Stimulated activated naive CD8-positive, alpha-beta T cell treated with anti-CD3 and anti-CD28 coated beads, Interleukin-15, Interleukin-2, amounts not matched to agents 100 ng/mL and 50 ng/mL, for 24 hours (primary cell): ENCODE data around the gene CCDC88A.
"Not testable (repeated sequence)": the region's sequence is repeated elsewhere in the genome, so short reads cannot be mapped to it uniquely, and the experiment has no call there.

Experiments
- H3K27ac Mint-ChIP-seq: one replicate; pipeline ENCODE4 v1.8.0; 2021; ENCODE audit warnings: mild to moderate bottlenecking, mixed read lengths
- H3K27me3 Mint-ChIP-seq: one replicate; pipeline ENCODE4 v1.8.0; 2021; ENCODE audit warnings: mixed read lengths
- H3K36me3 Mint-ChIP-seq: one replicate; pipeline ENCODE4 v1.8.0; 2021; ENCODE audit warnings: low read depth, mixed read lengths
- H3K4me1 Mint-ChIP-seq: one replicate; pipeline ENCODE4 v1.8.0; 2021; ENCODE audit warnings: low read depth, mixed read lengths
- H3K4me3 Mint-ChIP-seq: one replicate; pipeline ENCODE4 v1.8.0; 2021; ENCODE audit warnings: mild to moderate bottlenecking, mixed read lengths
- H3K9me3 Mint-ChIP-seq: one replicate; pipeline ENCODE4 v1.8.0; 2021; ENCODE audit warnings: mixed read lengths

CCDC88A gene

GRCh38 chr2:55327470-55328230 is 92.0 kb downstream of the CCDC88A start:
- H3K4me3 Mint-ChIP-seq = no peak overlapping the region
- H3K9me3 Mint-ChIP-seq = peaks cover 4% of the 10 kb centered on the region
- H3K27ac Mint-ChIP-seq = no peak overlapping the region
- H3K27me3 Mint-ChIP-seq = no peaks in the 10 kb centered on the region
- no peaks in the 10 kb centered on the region for H3K4me1 Mint-ChIP-seq
- H3K36me3 Mint-ChIP-seq = peaks cover 19% of the 10 kb centered on the region

GRCh38 chr2:55314985-55315384 is 104.7 kb downstream of the CCDC88A start:
- peaks cover 15% of the 10 kb centered on the region for H3K36me3 Mint-ChIP-seq
- no peak overlapping the region for H3K27ac Mint-ChIP-seq
- H3K4me1 Mint-ChIP-seq = peaks cover 27% of the 10 kb centered on the region
- H3K27me3 Mint-ChIP-seq = no peaks in the 10 kb centered on the region
- no peak overlapping the region for H3K4me3 Mint-ChIP-seq
- H3K9me3 Mint-ChIP-seq = no peaks in the 10 kb centered on the region

GRCh38 chr2:55311444-55311870 is 108.2 kb downstream of the CCDC88A start:
- Mint-ChIP-seq H3K27ac (no peak overlapping the region), H3K9me3 (no peaks in the 10 kb centered on the region), H3K4me3 (no peak overlapping the region), H3K27me3 (no peaks in the 10 kb centered on the region), H3K36me3 (peaks cover 17% of the 10 kb centered on the region), H3K4me1 (peaks cover 33% of the 10 kb centered on the region)

GRCh38 chr2:55309446-55309845 is 110.2 kb downstream of the CCDC88A start:
- H3K4me3 Mint-ChIP-seq = no peak overlapping the region
- peaks cover 7% of the 10 kb centered on the region for H3K36me3 Mint-ChIP-seq
- H3K9me3 Mint-ChIP-seq = no peaks in the 10 kb centered on the region
- H3K27me3 Mint-ChIP-seq = no peaks in the 10 kb centered on the region
- peaks cover 28% of the 10 kb centered on the region for H3K4me1 Mint-ChIP-seq
- no peak overlapping the region for H3K27ac Mint-ChIP-seq

GRCh38 chr2:55302241-55302640 is 117.4 kb downstream of the CCDC88A start:
- peaks cover 26% of the 10 kb centered on the region for H3K4me1 Mint-ChIP-seq
- no peak overlapping the region for H3K4me3 Mint-ChIP-seq
- H3K9me3 Mint-ChIP-seq = no peaks in the 10 kb centered on the region
- no peaks in the 10 kb centered on the region for H3K36me3 Mint-ChIP-seq
- no peak overlapping the region for H3K27ac Mint-ChIP-seq
- H3K27me3 Mint-ChIP-seq = no peaks in the 10 kb centered on the region

- H3K4me1 Mint-ChIP-seq = peaks cover 26% of the 10 kb centered on the region
- H3K27me3 Mint-ChIP-seq = no peaks in the 10 kb centered on the region
- H3K36me3 Mint-ChIP-seq = no peaks in the 10 kb centered on the region
- H3K9me3 Mint-ChIP-seq = no peaks in the 10 kb centered on the region
- no peak overlapping the region for H3K27ac Mint-ChIP-seq
- no peak overlapping the region for H3K4me3 Mint-ChIP-seq
Measured at GRCh38 chr2:55301277-55301676, 118.4 kb downstream of the CCDC88A start.

- Mint-ChIP-seq H3K36me3 (peaks cover 4% of the 10 kb centered on the region), H3K27me3 (no peaks in the 10 kb centered on the region), H3K4me1 (peaks cover 30% of the 10 kb centered on the region), H3K9me3 (no peaks in the 10 kb centered on the region), H3K27ac (no peak overlapping the region), H3K4me3 (no peak overlapping the region)
Measured at GRCh38 chr2:55296393-55296792, 123.3 kb downstream of the CCDC88A start.

GRCh38 chr2:55283083-55283482 is 136.6 kb downstream of the CCDC88A start:
- Mint-ChIP-seq H3K27me3 (no peaks in the 10 kb centered on the region), H3K4me3 (peak overlapping the region; percentile 92), H3K9me3 (no peaks in the 10 kb centered on the region), H3K27ac (no peak overlapping the region), H3K4me1 (peaks cover 33% of the 10 kb centered on the region), H3K36me3 (peaks cover 3% of the 10 kb centered on the region)

- Mint-ChIP-seq H3K27me3 (no peaks in the 10 kb centered on the region), H3K9me3 (no peaks in the 10 kb centered on the region), H3K36me3 (peaks cover 3% of the 10 kb centered on the region), H3K4me1 (peaks cover 33% of the 10 kb centered on the region), H3K27ac (peak overlapping the region; percentile 95), H3K4me3 (peak overlapping the region; percentile 92)
Measured at GRCh38 chr2:55282110-55282917, 137.3 kb downstream of the CCDC88A start.

- H3K36me3 Mint-ChIP-seq, H3K27me3 Mint-ChIP-seq, H3K9me3 Mint-ChIP-seq: not testable (repeated sequence)
- peaks cover 28% of the 10 kb centered on the region for H3K4me1 Mint-ChIP-seq
- peak overlapping the region; percentile 51 for H3K4me3 Mint-ChIP-seq
- peak overlapping the region; percentile 49 for H3K27ac Mint-ChIP-seq
Measured at GRCh38 chr2:55280851-55281546, 138.7 kb downstream of the CCDC88A start.

- H3K9me3 Mint-ChIP-seq, H3K27ac Mint-ChIP-seq, H3K36me3 Mint-ChIP-seq, H3K27me3 Mint-ChIP-seq, H3K4me3 Mint-ChIP-seq: not testable (repeated sequence)
- peaks cover 28% of the 10 kb centered on the region for H3K4me1 Mint-ChIP-seq
Measured at GRCh38 chr2:55279859-55280424, 139.7 kb downstream of the CCDC88A start.

- H3K36me3 Mint-ChIP-seq, H3K4me3 Mint-ChIP-seq, H3K27me3 Mint-ChIP-seq, H3K27ac Mint-ChIP-seq, H3K9me3 Mint-ChIP-seq: not testable (repeated sequence)
- peaks cover 28% of the 10 kb centered on the region for H3K4me1 Mint-ChIP-seq
Measured at GRCh38 chr2:55279214-55279835, 140.3 kb downstream of the CCDC88A start.

GRCh38 chr2:55277310-55277709 is 142.3 kb downstream of the CCDC88A start:
- H3K36me3 Mint-ChIP-seq = no peaks in the 10 kb centered on the region

GRCh38 chr2:55274346-55274745 is 145.3 kb downstream of the CCDC88A start:
- H3K4me1 Mint-ChIP-seq, H3K27me3 Mint-ChIP-seq, H3K36me3 Mint-ChIP-seq, H3K9me3 Mint-ChIP-seq, H3K27ac Mint-ChIP-seq, H3K4me3 Mint-ChIP-seq: not testable (repeated sequence)

More at GRCh38 chr2:55277310-55277709, 142.3 kb downstream of the CCDC88A start:
- Mint-ChIP-seq H3K4me1 (peaks cover 11% of the 10 kb centered on the region), H3K9me3 (no peaks in the 10 kb centered on the region), H3K4me3 (no peak overlapping the region), H3K27me3 (no peaks in the 10 kb centered on the region), H3K27ac (no peak overlapping the region)
